ENCODE data around the gene SRSF1.
A peak's percentile ranks its signal among the peaks of the same experiment; 100 is the strongest.

SRSF1 gene

GRCh38 chr17:57990037-57990436, 17.0 kb downstream of the SRSF1 start:
- no peak overlapping the region for H3K4me3 ChIP-seq (replicated peaks; ENCODE audit: low read depth, low read length)
- no peak for DNase-seq (ENCODE audit: low read depth)
- TF ChIP-seq CTCF (IDR thresholded peaks at IDR 0.05; ENCODE audit: low read length, missing control alignments): no peak

- TF ChIP-seq CTCF (IDR thresholded peaks at IDR 0.05; ENCODE audit: low read length, missing control alignments): no peak
- peak overlapping the region; percentile 77 for H3K4me3 ChIP-seq (replicated peaks; ENCODE audit: low read depth, low read length)
- peak; percentile 60 for DNase-seq (ENCODE audit: low read depth)
Measured at GRCh38 chr17:57988301-57989250, 18.5 kb downstream of the SRSF1 start.

- H3K4me3 ChIP-seq (replicated peaks; ENCODE audit: low read depth, low read length): peak within 1 kb of the TSS; percentile 77
- DNase-seq (ENCODE audit: low read depth): peak; percentile 59
- TF ChIP-seq CTCF (IDR thresholded peaks at IDR 0.05; ENCODE audit: low read length, missing control alignments): no peak
Measured at GRCh38 chr17:57987581-57988300, 19.3 kb downstream of the SRSF1 start, which contains the start of gene VEZF1. VEZF1 (minus strand) TSS chr17:57988254; CDS start chr17:57988111, 143 bp downstream.

DNA sequence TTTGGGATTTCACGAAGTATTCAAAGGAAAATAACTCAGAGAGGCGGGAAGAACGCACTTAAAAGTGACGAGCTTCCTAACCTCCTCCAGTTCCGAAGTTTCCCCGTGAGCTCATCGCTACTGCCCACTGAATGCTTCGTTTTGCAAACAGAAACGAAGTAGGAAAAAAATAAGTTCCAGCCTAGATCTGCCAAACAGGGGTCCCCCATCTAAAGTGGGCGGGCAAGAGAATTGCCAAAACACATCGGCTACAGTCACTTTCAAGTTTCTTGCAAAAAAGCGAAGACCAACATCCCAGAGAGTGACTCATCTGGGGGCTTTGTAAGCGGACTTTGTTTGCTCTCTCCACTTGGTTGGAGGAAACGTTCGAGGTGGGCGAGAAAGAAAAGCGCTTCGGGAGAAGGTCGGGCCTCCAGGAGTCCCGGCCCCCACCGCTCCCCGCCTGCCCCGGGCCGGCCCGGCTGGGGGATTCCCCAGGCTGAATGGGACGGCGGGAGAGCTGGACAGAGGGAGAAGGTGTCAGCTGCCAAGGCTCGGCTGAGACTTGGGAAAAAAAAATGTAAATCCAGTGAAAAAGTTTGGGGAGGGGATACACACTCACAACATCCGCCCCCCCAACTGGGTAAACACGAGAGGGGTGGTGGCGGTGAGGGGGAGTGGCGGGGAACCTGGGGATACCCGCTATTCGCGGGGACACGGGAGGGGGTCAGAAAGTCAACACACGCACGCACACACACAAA, 20.0 kb downstream of the SRSF1 start:
- H3K4me3 ChIP-seq (replicated peaks; ENCODE audit: low read depth, low read length): peak overlapping the region; percentile 77
- no peak for TF ChIP-seq CTCF (IDR thresholded peaks at IDR 0.05; ENCODE audit: low read length, missing control alignments)
- peak; percentile 83 for DNase-seq (ENCODE audit: low read depth)

GRCh38 chr17:57985675-57985974, 21.4 kb downstream of the SRSF1 start:
- peak overlapping the region; percentile 20 for H3K4me3 ChIP-seq (replicated peaks; ENCODE audit: low read depth, low read length)
- TF ChIP-seq CTCF (IDR thresholded peaks at IDR 0.05; ENCODE audit: low read length, missing control alignments): no peak
- peak; percentile 36 for DNase-seq (ENCODE audit: low read depth)

- H3K4me3 ChIP-seq (replicated peaks; ENCODE audit: low read depth, low read length): peak overlapping the region; percentile 0
- DNase-seq (ENCODE audit: low read depth): no peak
- no peak for TF ChIP-seq CTCF (IDR thresholded peaks at IDR 0.05; ENCODE audit: low read length, missing control alignments)
Measured at GRCh38 chr17:57984936-57985674, 21.9 kb downstream of the SRSF1 start.
